WERI-Rb-1 (cell line): ENCODE measurements around the gene SLC22A23.

Experiments
- DNase-seq: peaks from one replicate; pipeline ENCODE4 v3.0.0-alpha.2; 2020
- H3K27ac ChIP-seq: fragments of 250-450 bp; sonication (Bioruptor Pico); 2 replicates; pipeline ENCODE4 v1.5.1; 2020; ENCODE audit warnings: mild to moderate bottlenecking, moderate library complexity
- H3K27me3 ChIP-seq: fragments of 250-450 bp; sonication (Bioruptor Pico); 2 replicates; pipeline ENCODE4 v1.5.1; 2021; ENCODE audit warnings: mild to moderate bottlenecking, low read depth, moderate library complexity; ENCODE audit not compliant: insufficient read depth, severe bottlenecking
- H3K36me3 ChIP-seq: fragments of 250-450 bp; sonication (Bioruptor Pico); 2 replicates; pipeline ENCODE4 v1.5.1; 2020; ENCODE audit warnings: mild to moderate bottlenecking, moderate library complexity
- H3K4me3 ChIP-seq: 2 replicates; pipeline ENCODE4 v1.5.1; 2011; ENCODE audit warnings: low read depth, mild to moderate bottlenecking, control low read depth, low read length
- H3K9me3 ChIP-seq: fragments of 250-450 bp; sonication (Bioruptor Pico); 2 replicates; pipeline ENCODE4 v1.5.1; 2021; ENCODE audit warnings: mild to moderate bottlenecking, moderate library complexity; ENCODE audit not compliant: severe bottlenecking
- CTCF ChIP-seq: IDR thresholded peaks from 2 replicates; pipeline ENCODE4 v1.5.1; 2011; ENCODE audit warnings: low read depth, mild to moderate bottlenecking, control low read depth, inconsistent platforms, low read length

SLC22A23 gene

DNA sequence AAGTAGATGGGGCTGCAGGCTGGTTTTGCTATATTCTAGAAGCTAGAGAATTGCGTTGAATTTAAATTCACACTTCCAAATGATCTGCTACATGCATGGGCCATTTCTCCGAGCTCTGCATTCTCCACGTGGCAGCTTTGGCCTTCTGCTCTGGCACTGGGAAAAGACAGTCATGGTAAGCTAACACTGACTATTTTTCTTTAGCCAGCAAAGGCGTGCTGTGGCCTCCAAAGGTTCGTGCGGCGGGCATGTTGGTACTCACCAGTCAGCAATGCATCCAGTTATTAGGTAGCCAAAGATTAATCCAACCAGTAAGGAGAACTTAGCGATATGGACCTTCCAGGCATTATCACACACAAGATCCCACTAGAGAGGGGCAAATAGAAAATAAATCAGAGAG is 41.4 kb downstream of the SLC22A23 start:
- H3K9me3 ChIP-seq, result peaks cover 5% of the 10 kb centered on the region
- no peak for TF ChIP-seq CTCF
- peaks cover 32% of the 10 kb centered on the region for H3K36me3 ChIP-seq
- no peaks in the 10 kb centered on the region for H3K27me3 ChIP-seq
- H3K4me3 ChIP-seq, result no peak overlapping the region
- no peak overlapping the region for H3K27ac ChIP-seq
- DNase-seq, result no peak

DNA sequence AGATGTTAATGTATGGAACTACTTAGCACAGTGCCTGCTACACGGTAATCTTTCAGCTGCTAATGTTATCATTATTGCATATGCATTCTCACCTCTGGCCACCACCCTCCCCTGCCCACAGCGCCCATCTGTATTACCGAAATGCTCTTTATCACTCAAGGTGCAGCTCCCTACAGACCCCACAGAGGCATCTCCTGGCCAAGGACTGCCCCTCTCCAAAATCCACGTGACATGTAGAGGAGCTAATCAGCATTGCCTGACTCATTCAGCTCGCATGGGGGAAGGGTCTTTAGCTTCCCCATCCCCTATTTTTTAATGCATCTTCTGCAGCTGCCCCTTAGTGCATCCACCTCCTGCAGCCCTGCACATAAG is 41.8 kb downstream of the SLC22A23 start:
- H3K27me3 ChIP-seq, result no peaks in the 10 kb centered on the region
- DNase-seq, result no peak
- no peak overlapping the region for H3K27ac ChIP-seq
- H3K36me3 ChIP-seq, result peaks cover 33% of the 10 kb centered on the region
- H3K9me3 ChIP-seq, result peaks cover 5% of the 10 kb centered on the region
- H3K4me3 ChIP-seq, result no peak overlapping the region
- no peak for TF ChIP-seq CTCF

DNA sequence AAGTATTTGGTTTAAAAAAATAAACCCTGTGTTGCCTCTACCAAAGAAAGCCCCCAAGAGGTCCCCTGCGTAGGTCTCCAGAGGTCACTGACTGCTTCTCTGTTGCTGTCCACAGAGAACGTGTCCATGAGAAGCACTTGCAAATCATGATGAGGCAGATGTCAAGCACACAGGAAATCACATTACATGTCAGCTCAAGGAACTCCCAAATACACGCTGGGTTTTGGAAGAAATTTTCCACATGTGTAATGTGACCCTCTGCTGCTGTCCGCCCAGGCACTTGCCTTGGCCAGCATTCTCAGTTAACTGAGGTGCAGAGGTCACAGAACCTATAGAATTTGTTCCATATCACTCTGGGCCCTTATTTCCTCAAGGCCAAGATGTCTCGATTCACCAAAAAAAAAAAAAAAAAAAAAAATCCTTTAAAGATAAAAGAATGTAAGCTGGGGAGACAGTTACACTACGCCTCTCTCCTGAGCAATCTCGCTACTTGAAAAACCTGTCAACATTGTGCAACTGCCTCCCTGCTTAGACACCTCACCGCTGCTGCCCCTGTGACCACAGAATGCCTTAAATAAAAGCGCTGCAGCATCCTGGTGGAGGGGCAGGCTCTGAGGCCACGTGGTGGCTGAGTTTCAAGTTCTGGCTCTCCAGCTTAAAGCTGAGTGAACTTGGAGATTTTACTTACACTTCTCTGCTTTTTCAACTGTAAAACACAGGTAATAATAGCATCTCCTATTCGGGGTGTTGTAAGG is 42.3 kb downstream of the SLC22A23 start:
- no peak overlapping the region for H3K27ac ChIP-seq
- DNase-seq, result no peak
- no peak overlapping the region for H3K4me3 ChIP-seq
- H3K9me3 ChIP-seq, result peaks cover 5% of the 10 kb centered on the region
- no peaks in the 10 kb centered on the region for H3K27me3 ChIP-seq
- no peak for TF ChIP-seq CTCF
- H3K36me3 ChIP-seq, result peaks cover 39% of the 10 kb centered on the region

GRCh38 chr6:3413592-3413991 is 43.3 kb downstream of the SLC22A23 start:
- H3K27ac ChIP-seq, result no peak overlapping the region
- H3K36me3 ChIP-seq, result peaks cover 48% of the 10 kb centered on the region
- TF ChIP-seq CTCF, result no peak
- peaks cover 5% of the 10 kb centered on the region for H3K9me3 ChIP-seq
- no peak overlapping the region for H3K4me3 ChIP-seq
- no peaks in the 10 kb centered on the region for H3K27me3 ChIP-seq
- no peak for DNase-seq

GRCh38 chr6:3412779-3413500 is 43.9 kb downstream of the SLC22A23 start:
- no peak for TF ChIP-seq CTCF
- Histone ChIP-seq H3K27ac (no peak overlapping the region), H3K27me3 (no peaks in the 10 kb centered on the region), H3K4me3 (no peak overlapping the region), H3K36me3 (peaks cover 55% of the 10 kb centered on the region), H3K9me3 (peaks cover 5% of the 10 kb centered on the region)
- no peak for DNase-seq
